GM18861 (cell line): ENCODE data around the gene ING4.
A peak's percentile ranks its signal among the peaks of the same experiment; 100 is the strongest.

Source experiments
- ATAC-seq: cut with Tn5 transposase; IDR thresholded peaks from one replicate; pipeline ENCODE4 v1.9.1; 2021; ENCODE audit not compliant: unreplicated experiment

ING4 gene

GRCh38 chr12:6635856-6636531, 26.9 kb downstream of the ING4 start, which contains the start of gene LPAR5:
Gene LPAR5, minus strand, starts transcription at chr12:6635959. Its CDS starts 14,711 bp downstream, at chr12:6621248.
- no peak for ATAC-seq

DNA sequence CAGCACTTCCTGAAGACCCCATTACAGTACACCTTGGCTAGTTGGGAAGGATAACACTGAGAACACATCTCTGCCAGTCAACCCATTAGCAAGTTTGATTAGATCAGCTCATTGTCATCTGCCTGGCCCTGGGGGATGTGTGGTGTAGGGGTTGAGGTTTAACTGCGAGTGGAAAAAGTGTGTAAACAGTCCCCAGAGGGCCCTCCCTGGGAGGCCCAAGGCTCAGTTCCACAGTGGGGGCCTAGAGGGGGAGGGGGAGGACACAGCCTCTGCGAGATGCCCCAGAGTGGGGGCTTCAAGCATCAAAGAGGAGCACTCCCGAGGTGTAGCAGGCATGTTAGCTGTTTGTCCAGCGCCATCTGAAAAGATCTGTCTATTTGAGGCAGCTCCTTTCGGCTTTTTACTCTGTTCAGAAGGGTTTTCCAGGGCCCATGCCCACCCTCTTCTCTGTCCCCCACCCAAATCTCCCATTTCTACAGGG, 27.5 kb downstream of the ING4 start:
- peak; percentile 43 for ATAC-seq

GRCh38 chr12:6632026-6632983, 30.6 kb downstream of the ING4 start:
- peak; percentile 54 for ATAC-seq

- no peak for ATAC-seq
Observed at GRCh38 chr12:6631549-6631961, 31.4 kb downstream of the ING4 start.

DNA sequence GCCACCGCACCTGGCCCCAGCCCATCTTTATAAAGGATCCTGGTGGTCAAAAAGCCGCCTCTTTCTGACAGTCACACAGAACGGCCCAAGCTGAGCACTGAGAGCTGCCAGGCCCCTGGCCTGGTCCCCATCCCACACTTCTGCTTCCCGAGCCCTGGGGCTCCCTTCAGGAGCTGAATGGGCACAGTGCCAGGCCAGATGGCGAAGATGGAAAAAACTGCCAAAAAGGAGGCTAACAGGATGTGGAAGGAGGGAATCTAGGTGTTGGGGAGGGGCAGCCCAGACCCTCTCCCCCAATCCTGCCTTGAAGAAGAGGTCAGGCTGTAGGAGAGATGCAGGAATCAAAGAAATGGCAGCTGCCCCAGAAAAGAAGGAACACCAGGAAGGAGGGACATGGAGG, 32.2 kb downstream of the ING4 start:
- no peak for ATAC-seq

DNA sequence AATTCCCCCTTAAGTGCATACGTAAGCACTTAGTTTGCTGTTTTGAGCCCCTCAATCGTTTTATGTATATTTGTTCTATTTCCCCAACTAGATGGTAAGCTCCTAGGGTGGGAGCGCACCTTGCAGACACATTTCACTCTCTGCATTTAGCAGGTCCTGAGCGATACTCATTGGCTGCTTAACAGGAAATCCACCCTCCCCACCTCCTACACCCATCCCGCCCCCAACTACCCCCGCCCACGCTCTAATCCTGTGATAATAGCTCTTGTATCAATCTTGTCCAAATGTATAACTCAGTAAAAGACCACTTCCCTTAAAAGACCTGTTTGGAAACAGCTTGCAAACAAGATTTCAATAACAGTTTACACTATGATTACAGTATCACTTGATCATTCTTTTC, 35.3 kb downstream of the ING4 start:
- no peak for ATAC-seq

GRCh38 chr12:6626654-6627283, 36.1 kb downstream of the ING4 start:
- ATAC-seq, result no peak

- no peak for ATAC-seq
Observed at GRCh38 chr12:6620885-6621274, 42.0 kb downstream of the ING4 start.

DNA sequence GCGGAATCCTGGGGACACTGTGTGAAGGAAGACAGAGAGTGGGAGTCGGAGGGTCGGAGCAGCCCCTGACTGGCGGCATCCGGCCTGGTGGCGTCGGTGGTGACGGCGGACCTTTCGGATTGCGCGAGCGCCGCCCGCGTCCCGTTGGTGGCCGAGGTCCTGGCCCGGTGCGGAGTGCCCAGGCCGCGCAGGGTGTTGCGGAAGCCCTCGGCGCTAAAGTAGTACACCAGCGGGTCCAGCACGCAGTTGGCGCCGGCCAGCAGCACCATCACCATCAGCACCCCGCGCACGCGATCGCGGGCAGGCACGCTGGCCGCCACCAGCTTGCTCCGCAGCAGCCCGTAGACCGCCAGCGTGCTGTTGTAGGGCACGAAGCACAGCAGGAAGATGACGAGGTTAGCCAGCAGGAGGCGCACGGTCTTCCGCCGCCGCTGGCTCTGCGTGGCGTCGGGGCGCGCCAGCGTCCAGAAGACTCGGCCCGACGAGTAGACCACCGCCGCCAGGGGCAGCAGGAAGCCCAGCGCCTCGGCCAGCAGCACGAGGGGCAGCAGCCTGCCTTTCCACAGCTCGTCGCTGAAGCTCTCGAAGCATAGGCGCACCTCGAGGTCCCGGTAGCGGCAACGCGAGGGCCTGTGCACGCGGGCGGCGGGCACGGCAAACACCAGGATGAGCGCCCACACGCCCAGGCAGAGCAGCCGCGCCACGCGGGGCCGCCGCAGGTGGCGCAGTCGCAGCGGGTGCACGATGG, 42.6 kb downstream of the ING4 start:
- ATAC-seq, result no peak

GRCh38 chr12:6618483-6619225, 44.3 kb downstream of the ING4 start:
- no peak for ATAC-seq

DNA sequence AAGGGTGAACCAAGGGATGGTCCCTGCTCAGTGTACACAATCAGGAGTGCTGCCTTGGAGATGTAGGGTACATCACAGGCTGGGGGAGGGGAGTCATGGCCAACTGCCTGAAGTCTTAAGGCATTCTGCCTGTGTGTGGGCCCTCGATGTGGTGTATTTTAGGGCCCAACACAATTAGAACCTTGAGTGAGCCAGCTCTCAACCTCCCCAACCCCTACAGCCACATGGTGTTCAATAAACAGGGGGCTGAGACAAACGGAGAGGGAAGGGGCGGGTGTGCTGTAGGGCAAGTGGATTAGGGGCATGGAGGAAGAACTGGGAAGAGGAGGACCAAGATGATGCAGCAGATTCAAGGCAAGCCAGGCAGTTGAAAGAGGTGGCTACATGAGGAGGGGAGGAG, 47.1 kb downstream of the ING4 start:
- ATAC-seq, result no peak

GRCh38 chr12:6614513-6615172, 48.3 kb downstream of the ING4 start:
- no peak for ATAC-seq

GRCh38 chr12:6613776-6614512, 49.0 kb downstream of the ING4 start:
- no peak for ATAC-seq

- no peak for ATAC-seq
Observed at GRCh38 chr12:6613015-6613775, 49.7 kb downstream of the ING4 start.

DNA sequence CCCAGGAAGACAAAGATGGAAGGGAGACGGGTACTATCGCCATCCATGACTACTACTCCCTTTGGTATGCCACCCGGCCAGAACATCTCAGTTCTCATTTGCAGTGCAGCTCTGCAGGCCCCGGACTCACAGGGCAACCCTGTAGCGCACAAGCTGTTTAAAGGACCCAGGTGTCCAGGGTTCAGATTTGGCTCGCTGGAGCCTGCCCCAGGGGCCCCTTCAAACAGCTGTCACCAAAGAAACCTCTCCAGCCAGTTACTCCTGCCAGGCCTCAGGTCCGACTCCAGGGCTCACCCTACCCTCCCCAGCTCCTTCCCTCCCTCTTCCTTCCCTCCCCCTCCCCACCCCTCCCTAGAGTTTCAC, 50.3 kb downstream of the ING4 start:
- no peak for ATAC-seq

DNA sequence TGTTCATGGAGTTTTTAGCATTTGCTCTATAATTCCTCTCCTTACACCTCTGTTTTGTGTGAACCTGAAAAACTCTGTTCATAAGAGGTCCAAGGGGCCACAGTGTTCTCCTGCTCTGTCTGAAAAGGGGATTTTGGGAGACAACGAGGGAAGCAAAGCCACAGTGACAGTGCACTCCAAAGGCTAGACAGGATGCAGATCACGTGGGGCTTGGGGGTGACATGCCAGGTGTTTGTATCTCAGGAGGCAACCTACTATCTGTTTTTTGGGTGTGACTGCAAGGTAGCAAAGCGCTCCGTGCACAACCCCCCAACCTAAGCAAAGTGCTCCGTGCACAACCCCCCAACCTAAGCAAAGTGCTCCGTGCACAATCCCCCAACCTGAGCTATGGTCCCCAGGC, 50.7 kb downstream of the ING4 start:
- no peak for ATAC-seq

DNA sequence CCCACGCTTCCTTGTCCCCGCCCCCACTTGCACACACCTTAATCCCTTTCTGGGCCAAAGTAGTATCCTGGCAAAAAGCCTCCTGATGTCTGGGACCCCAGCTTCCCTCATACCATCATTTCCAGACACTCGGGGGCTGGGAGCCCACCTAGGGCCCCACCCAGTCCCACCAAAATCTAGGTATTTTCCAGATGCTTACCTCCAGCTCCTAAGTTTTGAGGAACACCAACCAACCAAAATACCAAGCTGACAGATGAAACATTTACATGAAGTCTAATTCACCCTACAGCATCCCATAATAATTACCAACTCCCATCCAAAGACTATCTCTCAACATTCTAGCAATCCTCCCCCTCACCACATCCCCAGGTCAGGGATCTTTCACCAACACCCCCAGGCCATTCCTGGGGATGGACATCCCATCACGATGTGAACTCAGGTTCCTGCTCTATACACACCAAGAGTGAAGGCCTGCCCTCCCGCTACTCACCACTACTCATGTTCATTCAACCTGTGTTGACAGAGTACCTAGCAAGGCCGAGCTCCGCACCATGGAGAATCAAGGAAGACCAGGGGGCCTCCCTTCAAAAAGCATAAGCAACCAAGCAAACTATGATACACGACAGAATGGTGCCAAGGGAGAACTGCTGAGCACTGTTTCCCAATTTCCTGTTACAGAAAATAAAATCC, 54.2 kb downstream of the ING4 start:
- ATAC-seq, result no peak
